GM12878 (cell line): ENCODE measurements around the gene OTOF.

ENCODE experiments used
- CBFB ChIP-seq: IDR thresholded peaks from 2 replicates; pipeline ENCODE4 v1.6.1; 2016; ENCODE audit warnings: antibody characterized with exemption, low read depth
- CTCF ChIP-seq, 3 experiments: IDR thresholded peaks in 2 of 3; conservative IDR thresholded peaks in 1 of 3; 2 replicates each; pipeline ENCODE4 v1.5.1; 2011; ENCODE audit warnings: low read depth in 3 of 3, low read length in 3 of 3, mild to moderate bottlenecking in 3 of 3, control low read depth in 2 of 3, moderate library complexity in 2 of 3, inconsistent platforms in 1 of 3, mixed read lengths in 1 of 3; ENCODE audit not compliant: control insufficient read depth in 2 of 3, insufficient read depth in 1 of 3; ENCODE audit errors: extremely low read depth in 1 of 3
- FOXM1 ChIP-seq: IDR thresholded peaks from 2 replicates; pipeline ENCODE4 v1.6.1; 2012; ENCODE audit warnings: low read depth, mild to moderate bottlenecking, inconsistent platforms, low read length, moderate library complexity
- GABPA ChIP-seq: IDR thresholded peaks from 2 replicates; pipeline ENCODE4 v1.6.1; 2014; ENCODE audit warnings: antibody characterized with exemption, low read depth, mild to moderate bottlenecking, inconsistent platforms
- JUND ChIP-seq: IDR thresholded peaks from 2 replicates; pipeline ENCODE4 v1.6.1; 2012; ENCODE audit warnings: low read depth, mild to moderate bottlenecking, low read length, improper control_type of control experiment, moderate library complexity
- MAX ChIP-seq: IDR thresholded peaks from 2 replicates; pipeline ENCODE4 v1.6.1; 2012; ENCODE audit warnings: low read depth, low read length, improper control_type of control experiment
- MLLT1 ChIP-seq: fragments of 450-650 bp; IDR thresholded peaks from 2 replicates; pipeline ENCODE4 v1.6.1; 2016; ENCODE audit warnings: mild to moderate bottlenecking
- MYC ChIP-seq: IDR thresholded peaks from 2 replicates; pipeline ENCODE4 v1.6.1; 2011; ENCODE audit warnings: mild to moderate bottlenecking, low read length, moderate library complexity, inconsistent platforms; ENCODE audit not compliant: insufficient read depth, insufficient replicate concordance, insufficient read length, severe bottlenecking
- NR2F1 ChIP-seq: fragments of 450-650 bp; conservative IDR thresholded peaks from 2 replicates; pipeline ENCODE4 v1.6.1; 2017; ENCODE audit warnings: mild to moderate bottlenecking
- NRF1 ChIP-seq: conservative IDR thresholded peaks from 2 replicates; pipeline ENCODE4 v1.6.1; 2011; ENCODE audit warnings: mild to moderate bottlenecking, low read depth, low read length, improper control_type of control experiment
- POLR2A ChIP-seq: IDR thresholded peaks from 2 replicates; pipeline ENCODE4 v1.6.1; 2011; ENCODE audit warnings: low read depth, mild to moderate bottlenecking, low read length
- RAD51 ChIP-seq: fragments of 450-650 bp; IDR thresholded peaks from 2 replicates; pipeline ENCODE4 v1.6.1; 2016; ENCODE audit warnings: moderate library complexity, mild to moderate bottlenecking, inconsistent platforms
- SIN3A ChIP-seq: IDR thresholded peaks from 2 replicates; pipeline ENCODE4 v1.6.1; 2012; ENCODE audit warnings: low read depth, low read length, improper control_type of control experiment

- TF ChIP-seq CBFB: no peak
- no peak for TF ChIP-seq CTCF (IDR thresholded peaks at IDR 0.05 in 2 of 3, conservative IDR thresholded peaks at IDR 0.05 in 1 of 3; ENCODE audit: control insufficient read depth in 2 of 3, extremely low read depth in 1 of 3, insufficient read depth in 1 of 3, low read depth in 3 of 3, low read length in 3 of 3)
- TF ChIP-seq SIN3A: no peak
- no peak for TF ChIP-seq RAD51
- TF ChIP-seq NRF1: no peak
- TF ChIP-seq GABPA: no peak
- TF ChIP-seq MAX: no peak
- no peak for TF ChIP-seq JUND
- TF ChIP-seq POLR2A: no peak
- TF ChIP-seq MLLT1: no peak
- TF ChIP-seq FOXM1: no peak
- no peak for TF ChIP-seq MYC
- no peak for TF ChIP-seq NR2F1
These were observed 66.5 kb downstream of the OTOF start for GRCh38 chr2:26411419-26411818.
